Muscle layer of duodenum (tissue), 2 donors: ENCODE results near the gene GAB1.

Experiments
- H3K27ac ChIP-seq: one replicate; pipeline ENCODE4 v1.7.0; 2013; ENCODE audit warnings: mild to moderate bottlenecking, low read length
- H3K27me3 ChIP-seq: one replicate; pipeline ENCODE4 v1.7.0; 2013; ENCODE audit warnings: low read depth, mild to moderate bottlenecking, control low read depth, low read length
- H3K36me3 ChIP-seq, 2 donors: one replicate each; pipeline ENCODE4 v1.7.0; 2013; ENCODE audit warnings: low read length in 2 of 2, control low read depth in 1 of 2, mild to moderate bottlenecking in 1 of 2; ENCODE audit not compliant: insufficient read depth in 2 of 2, control insufficient read depth in 1 of 2
- H3K4me1 ChIP-seq, 2 donors: one replicate each; pipeline ENCODE4 v1.7.0; 2013; ENCODE audit warnings: low read length in 2 of 2, mild to moderate bottlenecking in 2 of 2, control low read depth in 1 of 2, moderate library complexity in 1 of 2; ENCODE audit not compliant: insufficient read depth in 2 of 2, control insufficient read depth in 1 of 2
- H3K4me3 ChIP-seq, 2 donors: one replicate each; pipeline ENCODE4 v1.7.0; 2013; ENCODE audit warnings: low read length in 2 of 2, low read depth in 1 of 2, mild to moderate bottlenecking in 1 of 2
- H3K9me3 ChIP-seq, 2 donors: one replicate each; pipeline ENCODE4 v1.7.0; 2013; ENCODE audit warnings: low read length in 2 of 2, control low read depth in 1 of 2, mild to moderate bottlenecking in 1 of 2; ENCODE audit not compliant: control insufficient read depth in 1 of 2
- donor health status: healthy.

Gene GAB1

GRCh38 chr4:143391261-143391660 is 54.6 kb downstream of the GAB1 start:
- Histone ChIP-seq H3K27ac (no peak overlapping the region), H3K4me1 (peaks cover 23 to 56% of the 10 kb centered on the region in 2 donors), H3K36me3 (no peaks in the 10 kb centered on the region), H3K4me3 (no peak overlapping the region), H3K9me3 (no peaks in the 10 kb centered on the region), H3K27me3 (no peaks in the 10 kb centered on the region)

DNA sequence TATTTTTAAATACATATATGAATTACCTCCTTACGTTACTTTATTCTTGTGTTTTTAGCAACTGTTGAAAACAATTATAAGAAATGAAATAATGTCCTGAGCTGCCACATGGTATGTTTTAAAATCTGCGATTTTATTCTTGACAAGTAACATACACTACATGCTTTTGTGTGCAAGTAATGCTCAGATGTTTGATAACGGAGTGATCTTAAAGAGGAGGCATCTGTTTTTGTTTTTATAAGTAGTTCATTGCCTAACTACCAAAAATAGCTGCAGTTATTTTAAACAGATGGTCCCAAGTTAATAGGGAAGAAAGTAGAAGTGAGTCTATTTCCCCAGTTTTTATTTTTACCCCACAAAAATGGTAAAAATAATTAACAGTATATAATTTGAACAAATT is 55.2 kb downstream of the GAB1 start:
- Histone ChIP-seq H3K27me3 (no peaks in the 10 kb centered on the region), H3K4me1 (peaks cover 23 to 63% of the 10 kb centered on the region in 2 donors), H3K27ac (no peak overlapping the region), H3K36me3 (no peaks in the 10 kb centered on the region), H3K4me3 (no peak overlapping the region), H3K9me3 (no peaks in the 10 kb centered on the region)

GRCh38 chr4:143393195-143393594 is 56.5 kb downstream of the GAB1 start:
- no peak overlapping the region for H3K27ac ChIP-seq
- H3K27me3 ChIP-seq = no peaks in the 10 kb centered on the region
- H3K4me3 ChIP-seq = no peak overlapping the region
- no peaks in the 10 kb centered on the region for H3K9me3 ChIP-seq
- H3K36me3 ChIP-seq = no peaks in the 10 kb centered on the region
- H3K4me1 ChIP-seq = peaks cover 23 to 73% of the 10 kb centered on the region in 2 donors

DNA sequence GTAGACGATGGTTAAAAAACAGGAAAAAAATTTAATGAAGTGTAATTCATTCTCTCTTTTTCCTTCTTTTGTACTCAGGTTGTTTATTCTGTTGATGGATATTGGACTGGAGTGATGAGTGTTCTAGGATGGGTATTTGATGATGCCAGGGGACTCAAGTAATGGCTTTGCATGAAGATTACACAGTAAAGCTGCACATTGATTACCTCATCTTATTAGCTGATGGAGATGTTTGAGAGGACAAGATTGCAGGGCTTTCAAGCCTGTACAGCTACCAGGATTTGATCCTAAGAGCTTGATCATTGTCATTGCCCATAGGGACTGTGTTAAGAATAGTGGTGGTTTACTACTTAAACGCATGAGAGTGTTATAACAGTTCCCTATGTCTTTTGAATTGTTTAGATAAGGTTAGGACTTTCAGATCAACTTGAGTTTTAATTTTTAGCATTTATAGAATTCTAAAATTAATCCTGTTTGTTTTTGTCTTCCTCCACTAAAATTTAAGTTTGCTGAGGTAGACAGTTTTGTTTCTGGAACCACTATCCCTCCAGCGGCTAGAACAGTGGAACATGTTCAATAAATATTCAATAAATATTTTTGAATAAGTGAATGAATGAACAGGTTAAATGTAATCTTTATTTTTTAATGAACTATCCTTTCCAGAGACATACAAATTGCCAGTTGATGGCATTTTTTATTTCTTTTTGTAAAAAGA is 58.2 kb downstream of the GAB1 start:
- Histone ChIP-seq H3K27ac (no peak overlapping the region), H3K4me1 (peaks cover 21 to 67% of the 10 kb centered on the region in 2 donors)

GRCh38 chr4:143396695-143397094 is 60.0 kb downstream of the GAB1 start:
- H3K4me1 ChIP-seq = peaks cover 3 to 55% of the 10 kb centered on the region in 2 donors

More for the DNA sequence above, 58.2 kb downstream of the GAB1 start:
- Histone ChIP-seq H3K4me3 (no peak overlapping the region), H3K36me3 (no peaks in the 10 kb centered on the region), H3K9me3 (no peaks in the 10 kb centered on the region), H3K27me3 (no peaks in the 10 kb centered on the region)

DNA sequence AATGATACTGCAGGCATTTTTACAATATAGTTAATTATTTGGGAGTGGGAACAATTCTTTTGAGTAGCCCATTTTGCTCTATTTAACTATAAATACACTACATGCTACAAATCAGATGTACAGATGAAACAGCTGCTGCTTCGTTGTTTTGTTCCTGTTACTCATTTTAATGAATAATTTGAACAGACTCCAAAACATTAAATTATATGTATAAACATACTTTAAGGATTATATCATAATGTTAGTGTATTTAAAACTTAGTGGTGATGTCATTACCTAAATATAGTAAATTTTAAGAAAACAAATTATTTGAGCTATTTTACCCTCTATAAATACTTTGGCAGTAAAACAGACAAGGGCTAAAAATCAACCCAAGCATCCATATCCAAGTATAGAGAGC is 60.7 kb downstream of the GAB1 start:
- Histone ChIP-seq H3K27ac (no peak overlapping the region), H3K4me3 (no peak overlapping the region), H3K4me1 (peaks cover 0 to 51% of the 10 kb centered on the region in 2 donors), H3K9me3 (no peaks in the 10 kb centered on the region), H3K36me3 (no peaks in the 10 kb centered on the region), H3K27me3 (no peaks in the 10 kb centered on the region)

More at GRCh38 chr4:143396695-143397094, 60.0 kb downstream of the GAB1 start:
- Histone ChIP-seq H3K4me3 (no peak overlapping the region), H3K27ac (no peak overlapping the region), H3K27me3 (no peaks in the 10 kb centered on the region), H3K36me3 (no peaks in the 10 kb centered on the region), H3K9me3 (no peaks in the 10 kb centered on the region)

DNA sequence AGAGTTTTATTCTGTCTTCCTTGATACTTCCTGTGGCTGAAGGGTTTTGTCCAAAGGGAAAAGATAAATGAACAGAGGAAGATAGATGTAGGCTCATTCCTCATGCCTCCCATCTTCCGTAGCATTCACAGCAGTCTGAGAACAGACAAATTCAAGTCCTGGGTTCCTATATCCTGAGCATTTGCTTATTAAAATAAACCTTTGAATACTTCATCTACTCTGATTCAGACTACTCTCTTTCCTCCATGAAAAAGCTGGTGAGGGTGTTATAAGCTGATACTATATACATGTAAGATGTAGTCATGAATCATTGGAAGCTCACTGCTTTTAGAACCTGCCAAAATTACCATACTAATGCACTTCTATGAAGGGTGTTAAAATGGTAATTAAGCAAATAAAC is 61.2 kb downstream of the GAB1 start:
- no peak overlapping the region for H3K4me3 ChIP-seq

DNA sequence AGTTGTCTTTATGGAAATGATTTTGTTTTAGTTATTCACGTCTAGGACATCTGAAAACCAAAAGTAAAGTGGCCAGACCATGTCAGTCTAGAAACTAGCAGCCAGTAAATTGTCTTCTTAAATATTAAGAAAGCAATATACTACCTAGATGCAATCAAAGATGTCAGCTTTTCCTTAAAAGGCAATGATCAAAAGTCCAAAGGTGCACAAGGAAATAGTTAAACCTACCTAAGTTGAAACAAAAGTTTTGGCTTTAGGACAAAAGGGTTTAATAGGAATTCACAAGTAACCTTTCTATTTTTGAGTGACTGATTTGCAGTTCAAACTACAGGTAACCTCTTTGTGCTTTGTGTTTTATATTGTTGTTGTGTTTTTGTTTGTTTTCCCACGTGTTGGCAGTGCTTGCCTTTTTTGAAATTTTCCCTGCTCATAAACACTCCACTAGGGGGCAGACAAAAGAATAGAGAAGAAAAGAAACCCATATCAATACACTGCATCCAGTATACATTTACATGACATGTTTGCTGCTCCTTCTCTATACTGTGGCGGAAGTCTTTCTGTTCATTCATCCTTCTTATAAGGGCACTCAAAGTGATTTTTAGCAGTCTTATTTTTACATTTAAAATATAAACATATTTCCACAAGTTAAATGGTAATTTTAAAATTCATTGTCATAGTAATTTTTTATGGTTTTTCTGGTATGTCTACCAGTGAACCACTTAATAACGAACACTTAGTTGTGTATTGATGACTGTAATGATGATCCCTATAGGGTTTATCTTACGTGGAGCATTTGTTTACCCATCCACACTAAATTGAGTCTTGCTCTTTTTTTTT is 62.7 kb downstream of the GAB1 start:
- no peaks in the 10 kb centered on the region for H3K36me3 ChIP-seq
- no peaks in the 10 kb centered on the region for H3K9me3 ChIP-seq
- peaks cover 0 to 54% of the 10 kb centered on the region in 2 donors for H3K4me1 ChIP-seq
- H3K27me3 ChIP-seq = no peaks in the 10 kb centered on the region
- no peak overlapping the region for H3K27ac ChIP-seq
- peak overlapping the region in 1 of 2 donors; percentile 28 for H3K4me3 ChIP-seq

More for the DNA sequence above, 61.2 kb downstream of the GAB1 start:
- Histone ChIP-seq H3K27me3 (no peaks in the 10 kb centered on the region), H3K36me3 (no peaks in the 10 kb centered on the region), H3K4me1 (peaks cover 0 to 50% of the 10 kb centered on the region in 2 donors), H3K27ac (no peak overlapping the region), H3K9me3 (no peaks in the 10 kb centered on the region)

DNA sequence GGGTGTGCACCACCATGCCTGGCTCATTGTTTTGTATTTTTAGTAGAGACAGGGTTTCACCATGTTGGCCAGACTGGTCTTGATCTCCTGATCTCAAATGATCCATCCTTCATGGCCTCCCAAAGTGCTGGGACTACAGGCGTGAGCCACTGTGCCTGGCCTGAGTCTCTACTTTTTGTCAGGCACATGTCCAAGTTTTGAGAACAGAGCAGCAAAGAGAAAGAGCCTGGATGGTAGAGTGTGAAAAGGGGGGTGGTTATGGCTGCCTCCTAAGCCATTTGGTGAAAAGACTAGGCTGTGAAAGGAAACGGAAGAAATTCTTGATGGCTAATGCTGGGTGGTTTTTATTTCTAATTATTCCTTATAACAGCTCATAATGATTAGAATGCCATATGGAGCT is 63.4 kb downstream of the GAB1 start:
- H3K27ac ChIP-seq = no peak overlapping the region
- H3K4me1 ChIP-seq = peaks cover 5 to 62% of the 10 kb centered on the region in 2 donors
- no peaks in the 10 kb centered on the region for H3K27me3 ChIP-seq
- H3K9me3 ChIP-seq = no peaks in the 10 kb centered on the region
- no peak overlapping the region for H3K4me3 ChIP-seq
- H3K36me3 ChIP-seq = no peaks in the 10 kb centered on the region

GRCh38 chr4:143402776-143403552 is 66.3 kb downstream of the GAB1 start:
- H3K4me3 ChIP-seq = peak overlapping the region in 1 of 2 donors; percentile 0
- H3K4me1 ChIP-seq = peaks cover 18 to 66% of the 10 kb centered on the region in 2 donors
- no peaks in the 10 kb centered on the region for H3K36me3 ChIP-seq
- no peaks in the 10 kb centered on the region for H3K27me3 ChIP-seq
- H3K27ac ChIP-seq = no peak overlapping the region
- no peaks in the 10 kb centered on the region for H3K9me3 ChIP-seq

DNA sequence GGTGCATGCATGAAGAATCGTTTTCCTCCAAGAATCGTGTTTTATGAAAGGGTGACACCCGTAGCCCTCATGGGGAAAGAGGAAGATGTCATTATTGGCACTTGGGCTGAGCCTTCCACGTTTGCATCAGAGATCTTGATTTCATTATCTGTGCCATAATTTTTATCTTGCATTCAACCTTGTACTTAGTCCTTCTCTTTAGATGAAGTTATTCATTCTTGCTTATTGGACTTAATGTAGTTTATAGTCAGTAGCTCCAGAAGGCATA is 66.8 kb downstream of the GAB1 start:
- peak overlapping the region in 1 of 2 donors; percentile 0 for H3K4me3 ChIP-seq

More for the DNA sequence above, 66.8 kb downstream of the GAB1 start:
- Histone ChIP-seq H3K27ac (no peak overlapping the region), H3K9me3 (no peaks in the 10 kb centered on the region), H3K36me3 (no peaks in the 10 kb centered on the region), H3K27me3 (no peaks in the 10 kb centered on the region), H3K4me1 (peaks cover 18 to 63% of the 10 kb centered on the region in 2 donors)
